Stimulated activated CD4-positive, alpha-beta T cell treated with anti-CD3 and anti-CD28 coated beads, Interleukin-15, amount 100 ng/mL, for 24 hours (primary cell): ENCODE measurements around the gene SOX10.
"Not testable (repeated sequence)": the region's sequence is repeated elsewhere in the genome, so short reads cannot be mapped to it uniquely, and the experiment has no call there.

Experiments
- DNase-seq: peaks from one replicate; pipeline ENCODE4 v3.0.0-alpha.2; 2020

Gene SOX10

DNA sequence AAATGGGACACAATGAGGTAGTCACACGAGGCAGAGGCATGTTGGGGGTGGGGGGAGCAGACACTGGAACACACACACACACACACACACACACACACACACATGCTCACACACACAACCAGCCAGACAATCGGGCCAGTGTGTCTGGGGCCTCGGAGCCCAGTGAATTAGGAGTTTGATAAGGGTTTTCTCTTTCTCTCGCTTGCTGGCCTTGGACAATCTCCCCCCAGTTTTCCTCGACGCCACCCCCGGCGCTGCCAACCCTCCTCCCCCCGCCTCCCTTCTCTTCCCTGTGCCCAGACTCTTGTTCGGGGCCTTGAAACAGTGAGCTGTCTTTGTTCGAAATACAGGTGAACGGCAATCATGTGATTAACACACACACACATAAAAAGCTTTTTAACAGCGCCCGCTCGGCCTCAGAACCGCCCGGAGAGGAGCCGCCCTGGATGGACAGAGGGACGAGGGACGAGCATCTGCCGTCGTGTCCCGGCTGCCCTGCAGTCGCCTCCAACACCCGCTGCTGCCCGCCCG, 1.5 kb upstream of the SOX10 start:
- no peak for DNase-seq

DNA sequence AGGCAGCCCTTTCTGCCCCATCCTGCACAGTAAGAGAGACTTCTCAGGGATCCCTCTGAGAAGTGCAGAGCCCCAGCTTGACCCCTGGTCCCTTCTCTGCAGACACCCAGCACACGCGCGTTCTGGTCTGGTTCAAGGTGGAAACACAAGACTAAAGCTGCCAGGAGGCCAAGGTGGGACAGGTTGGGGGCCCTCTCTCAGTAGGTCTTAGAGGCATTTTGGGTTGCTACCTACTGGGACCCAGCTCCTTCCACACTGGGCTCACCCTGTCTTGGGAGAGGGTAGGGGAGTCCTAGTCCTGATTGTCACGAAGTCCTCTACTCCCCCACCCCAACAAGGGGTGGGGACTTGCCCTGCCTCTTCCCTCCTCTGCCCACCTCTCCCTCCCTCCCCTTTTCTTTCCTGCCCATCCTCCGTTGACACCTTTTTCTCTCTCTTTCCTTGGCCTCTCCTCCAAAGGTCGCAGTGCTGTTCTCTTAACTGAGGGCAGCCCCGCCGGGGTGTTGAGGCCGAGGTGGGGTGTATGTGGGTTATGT, 763 bp upstream of the SOX10 start:
- DNase-seq, result no peak

DNA sequence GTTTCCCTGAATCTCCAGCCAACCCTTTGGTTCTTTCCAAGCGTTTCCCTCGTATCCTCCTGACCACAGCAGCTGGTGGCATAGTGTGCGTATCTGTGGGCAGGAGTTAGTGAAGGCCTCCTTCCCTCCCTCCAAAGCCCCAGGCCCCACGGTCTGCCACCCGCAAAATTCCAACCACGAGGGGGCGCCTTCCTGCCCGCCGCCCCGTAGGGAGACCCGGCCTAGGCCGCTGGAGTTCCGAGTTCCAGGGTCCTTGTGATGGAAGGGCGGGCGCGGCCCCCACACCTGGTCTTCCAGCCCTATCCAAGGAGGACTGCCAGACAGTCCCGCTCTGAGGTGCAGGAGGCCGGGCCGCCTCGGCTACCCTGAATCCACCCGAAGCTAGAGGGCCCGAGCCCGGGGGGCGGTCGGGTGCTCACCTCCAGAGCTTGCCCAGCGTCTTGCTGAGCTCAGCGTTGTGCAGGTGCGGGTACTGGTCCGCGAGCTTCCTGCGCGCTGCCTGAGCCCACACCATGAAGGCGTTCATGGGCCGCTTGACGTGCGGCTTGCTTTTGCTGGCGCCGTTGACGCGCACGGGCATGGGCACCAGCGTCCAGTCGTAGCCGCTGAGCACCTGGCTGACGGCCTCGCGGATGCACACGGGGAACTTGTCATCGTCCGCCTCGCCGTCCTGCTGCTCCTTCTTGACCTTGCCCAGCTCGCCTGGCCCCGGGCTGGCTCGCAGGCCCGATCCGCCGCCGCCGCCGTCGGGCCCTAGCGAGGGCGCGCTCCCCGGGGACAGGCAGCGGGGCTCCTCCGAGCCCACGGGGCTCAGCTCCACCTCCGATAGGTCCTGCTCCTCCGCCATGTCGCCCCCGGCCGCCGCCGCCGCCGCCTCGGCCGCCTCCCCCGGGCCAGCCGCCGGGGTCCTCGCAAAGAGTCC, 1.2 kb downstream of the SOX10 start:
- no peak for DNase-seq

DNA sequence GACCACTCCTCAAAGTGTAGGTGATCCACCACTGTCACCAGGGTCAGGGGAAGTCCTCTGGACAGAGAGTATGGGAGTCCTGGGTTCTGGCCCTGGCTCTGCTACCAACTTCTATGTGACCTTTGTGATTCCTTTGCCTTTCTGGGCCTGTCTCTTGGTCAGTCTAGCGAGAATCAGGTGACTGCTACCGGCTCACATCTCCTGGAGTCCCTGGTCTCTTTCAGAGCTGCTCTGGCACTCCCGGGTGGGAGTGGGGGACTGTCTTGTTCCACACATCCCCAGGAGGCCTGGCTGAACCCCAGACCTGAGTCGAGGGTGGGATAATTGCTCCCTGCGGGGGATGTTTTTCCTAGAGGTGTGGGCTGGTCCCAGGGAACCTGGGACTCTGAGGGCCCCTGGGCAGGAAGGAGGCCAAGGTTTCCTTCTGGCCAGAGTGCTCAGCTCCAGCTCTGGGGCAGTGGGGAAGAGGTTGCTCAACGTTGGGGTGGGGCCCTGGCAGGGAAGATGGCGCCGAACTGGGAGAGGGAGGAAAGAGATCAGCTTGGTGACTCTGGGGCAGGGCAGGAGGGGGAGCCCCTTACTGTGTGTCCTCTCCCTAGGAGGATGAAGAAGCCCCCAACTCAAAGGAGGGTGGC, 2.1 kb downstream of the SOX10 start:
- DNase-seq, result no peak

DNA sequence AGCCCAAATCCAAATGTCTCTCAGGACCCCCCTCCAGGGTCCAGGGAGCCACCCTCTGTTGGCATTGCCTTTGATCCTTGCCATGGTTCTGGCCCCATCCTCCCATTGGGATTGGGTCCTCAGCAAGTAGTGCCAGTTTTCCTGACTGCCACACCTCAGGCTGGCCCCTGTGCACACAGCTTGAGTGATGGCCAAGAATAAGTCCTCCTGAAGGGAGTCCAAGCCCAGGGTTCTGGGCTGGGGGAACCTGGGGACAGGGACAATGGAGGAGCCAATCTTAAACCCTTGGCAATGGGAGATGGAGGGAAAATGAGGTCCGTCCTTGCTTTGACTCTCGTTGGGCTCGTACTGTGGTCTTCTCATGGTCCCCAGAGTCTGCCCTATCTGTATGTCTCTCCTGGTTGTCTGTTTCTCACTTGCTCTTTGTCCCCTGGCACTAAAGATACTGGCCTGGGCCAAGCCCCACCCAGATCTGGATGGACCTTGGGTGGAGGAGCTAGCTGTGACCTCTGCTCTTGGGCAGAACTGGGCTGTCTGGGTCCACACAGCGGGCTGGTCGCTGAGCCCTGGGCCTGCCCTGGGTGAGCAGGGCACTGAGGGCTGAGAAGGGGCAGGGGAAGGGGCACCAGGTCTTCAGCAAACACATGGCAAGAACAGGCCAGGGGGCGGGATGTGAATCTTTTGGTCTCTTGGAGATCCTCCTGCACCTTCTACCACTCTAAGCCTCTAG, 2.9 kb downstream of the SOX10 start:
- no peak for DNase-seq

DNA sequence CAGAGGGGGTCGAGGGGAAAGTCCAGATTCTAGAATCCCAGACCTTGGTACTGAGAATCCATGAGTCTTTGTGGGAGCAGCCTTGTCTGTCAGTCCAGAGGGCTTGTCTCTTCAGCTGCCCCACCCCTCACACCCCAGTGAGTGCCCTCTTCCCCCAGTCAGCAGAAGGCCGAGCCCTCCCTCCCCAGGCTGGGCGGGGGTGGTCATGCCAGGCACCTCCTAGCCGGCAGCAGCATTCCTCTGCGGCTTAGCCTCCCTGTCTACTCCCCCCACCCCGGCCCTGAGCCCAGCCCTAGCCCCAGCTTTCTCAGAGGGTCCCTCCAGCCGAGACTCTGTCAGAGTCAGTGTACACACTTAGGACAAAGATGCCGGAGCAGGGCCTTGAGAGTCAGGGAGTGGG, 4.6 kb downstream of the SOX10 start:
- no peak for DNase-seq

DNA sequence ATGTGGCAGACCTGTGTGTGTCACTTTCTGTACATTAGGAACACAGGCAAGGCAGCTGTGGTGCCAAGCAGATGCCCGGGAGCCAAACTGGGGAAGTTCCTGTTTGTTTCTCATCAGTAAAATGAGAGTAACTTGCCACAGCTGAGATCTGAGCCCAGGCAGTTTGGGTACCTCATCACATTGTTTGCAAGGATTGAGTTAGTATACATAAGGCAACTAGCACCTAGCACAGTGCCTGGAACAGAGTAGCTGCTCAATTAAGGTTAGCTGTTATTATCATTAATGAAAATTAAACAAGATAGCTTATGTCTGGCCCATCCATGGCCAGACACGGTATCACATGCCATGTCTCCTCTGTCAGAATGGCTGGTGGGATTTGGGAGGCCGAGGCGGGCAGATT, 7.8 kb downstream of the SOX10 start:
- no peak for DNase-seq

DNA sequence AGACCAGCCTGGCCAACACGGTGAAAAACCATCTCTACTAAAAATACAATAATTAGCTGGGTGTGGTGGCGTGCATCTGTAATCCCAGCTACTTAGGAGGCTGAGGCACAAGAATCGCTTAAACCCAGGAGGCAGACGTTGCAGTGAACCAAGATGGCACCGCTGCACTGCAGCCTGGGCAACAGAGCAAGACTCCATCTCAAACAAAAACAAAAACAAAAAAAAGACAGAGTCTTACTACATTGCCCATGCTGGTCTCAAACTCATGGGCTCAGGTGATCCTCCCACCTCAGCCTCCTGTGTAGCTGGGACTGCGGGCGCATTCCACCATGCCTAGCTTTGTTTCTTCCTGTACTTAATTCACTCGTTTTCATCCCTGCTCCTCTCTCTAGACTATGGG, 8.3 kb downstream of the SOX10 start:
- DNase-seq, result not testable (repeated sequence)

DNA sequence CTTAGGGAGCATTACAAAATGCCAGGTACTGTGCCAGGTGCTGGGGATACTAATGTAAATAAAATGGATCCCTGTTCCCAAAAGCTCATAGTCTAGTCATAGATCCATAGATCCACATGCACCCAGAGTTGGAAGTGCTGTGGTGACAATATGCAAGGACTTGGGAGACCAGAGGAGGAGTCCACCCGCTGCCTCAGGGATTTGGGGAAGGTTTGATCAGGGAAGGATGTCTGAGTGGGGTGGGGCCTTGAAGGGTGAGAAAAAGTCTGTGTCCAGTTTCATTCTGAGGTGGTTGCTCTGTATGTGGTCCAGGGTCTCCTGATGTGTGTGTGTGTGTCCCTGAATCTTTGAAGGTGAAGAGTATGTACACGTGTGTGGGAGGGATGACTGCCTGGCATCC, 9.2 kb downstream of the SOX10 start:
- no peak for DNase-seq

DNA sequence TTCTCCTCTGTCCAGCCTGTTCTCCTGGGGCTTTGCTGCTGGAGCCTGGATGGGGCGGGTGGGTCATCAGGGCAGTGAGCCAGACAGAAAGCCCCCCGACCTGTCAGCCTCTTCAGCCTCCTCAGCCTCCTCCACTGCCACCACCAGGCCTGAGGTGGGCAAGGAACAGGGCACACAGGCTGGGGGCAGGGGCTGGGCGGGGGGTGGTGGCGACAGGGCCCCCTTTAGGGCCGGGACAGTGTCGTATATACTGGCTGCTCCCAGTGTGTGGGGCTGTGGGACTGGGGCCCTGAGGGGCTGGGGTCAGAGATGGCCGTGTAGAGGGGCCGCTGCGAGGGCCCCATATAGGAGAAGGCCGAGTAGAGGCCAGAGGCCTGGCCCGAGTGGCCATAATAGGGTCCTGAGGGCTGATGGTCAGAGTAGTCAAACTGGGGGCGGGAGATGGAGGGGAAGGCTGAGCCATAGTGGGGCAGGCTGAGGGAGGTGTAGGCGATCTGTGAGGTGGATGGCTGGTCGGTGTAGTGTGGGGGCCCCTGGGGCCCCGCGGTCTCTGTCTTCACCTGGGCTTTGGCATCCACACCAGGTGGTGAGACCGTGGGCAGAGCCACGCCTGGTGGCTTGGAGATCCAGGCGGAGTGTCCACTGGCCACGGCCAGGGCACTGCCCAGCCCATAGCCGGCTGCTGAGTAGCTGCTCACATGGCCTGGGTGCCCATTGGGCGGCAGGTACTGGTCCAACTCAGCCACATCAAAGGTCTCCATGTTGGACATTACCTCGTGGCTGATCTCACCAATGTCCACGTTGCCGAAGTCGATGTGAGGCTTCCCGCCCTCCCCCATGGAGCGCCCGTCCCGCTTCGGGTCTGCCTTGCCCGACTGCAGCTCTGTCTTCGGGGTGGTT, 10.8 kb downstream of the SOX10 start:
- DNase-seq, result no peak

DNA sequence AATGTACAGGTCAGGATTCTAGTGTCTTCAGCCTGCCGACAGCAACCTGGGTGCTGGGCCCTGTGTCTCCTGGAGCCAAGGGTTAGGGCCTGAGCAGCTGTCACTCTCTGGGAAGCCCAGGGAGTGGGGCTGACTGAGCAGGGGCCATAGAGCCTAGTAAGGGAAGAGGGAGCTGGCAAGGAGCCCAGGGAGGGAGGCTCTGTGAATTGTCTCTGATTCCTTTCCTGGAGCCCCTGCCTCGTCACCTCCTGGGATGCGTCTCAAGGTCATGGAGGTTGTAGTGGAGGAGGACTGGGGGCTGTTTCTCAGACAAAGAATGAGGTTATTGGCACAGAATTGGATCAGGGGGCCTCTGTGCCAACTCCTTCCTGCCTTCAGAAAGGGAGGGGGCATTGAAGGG, 11.8 kb downstream of the SOX10 start:
- DNase-seq, result no peak

DNA sequence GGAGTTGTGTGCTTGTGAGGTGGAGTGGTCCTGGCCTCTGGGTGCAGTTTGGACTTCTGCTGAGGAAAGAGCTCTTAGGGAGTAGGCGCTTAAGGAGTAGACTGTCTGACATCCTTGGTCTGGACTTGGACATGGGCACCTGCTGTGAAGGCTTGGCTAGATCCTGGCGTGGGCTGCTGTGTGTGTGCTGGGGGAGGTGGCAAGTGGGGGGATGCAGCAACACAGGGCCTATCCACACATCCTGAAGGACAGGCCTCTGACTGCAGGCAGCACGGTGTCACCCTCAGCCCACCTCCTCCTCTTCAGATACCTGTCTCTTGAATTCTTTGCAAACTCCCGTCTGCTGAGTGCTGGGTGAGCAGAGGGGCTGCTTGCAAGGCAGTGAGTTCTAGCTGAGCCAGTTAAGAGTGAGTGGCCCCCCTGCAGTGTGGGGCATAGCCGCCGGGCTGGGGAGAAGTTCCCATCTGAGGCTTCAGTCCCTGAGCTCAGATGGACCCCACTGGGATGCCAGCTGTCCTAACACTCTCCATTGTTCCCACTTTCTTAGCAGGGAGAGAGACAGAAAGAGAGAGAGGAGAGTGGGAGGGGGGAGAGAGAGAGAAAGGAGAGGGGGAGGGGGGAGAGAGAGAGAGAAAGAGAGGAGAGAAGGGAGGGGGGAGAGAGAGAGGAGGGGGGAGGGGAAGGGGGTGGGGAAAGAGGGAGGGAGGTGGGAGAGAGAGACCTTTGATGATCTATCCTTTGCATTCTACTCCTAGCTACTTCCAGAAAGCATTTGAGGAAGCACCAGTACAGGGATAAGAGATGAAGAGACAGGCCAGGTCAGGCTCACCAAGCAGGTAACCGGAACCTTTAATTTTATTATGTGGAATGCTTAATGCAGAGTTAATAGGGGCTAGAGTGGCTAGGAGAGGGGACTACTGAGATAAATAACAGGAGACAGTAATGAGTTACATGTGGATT, 12.6 kb downstream of the SOX10 start:
- DNase-seq, result no peak

DNA sequence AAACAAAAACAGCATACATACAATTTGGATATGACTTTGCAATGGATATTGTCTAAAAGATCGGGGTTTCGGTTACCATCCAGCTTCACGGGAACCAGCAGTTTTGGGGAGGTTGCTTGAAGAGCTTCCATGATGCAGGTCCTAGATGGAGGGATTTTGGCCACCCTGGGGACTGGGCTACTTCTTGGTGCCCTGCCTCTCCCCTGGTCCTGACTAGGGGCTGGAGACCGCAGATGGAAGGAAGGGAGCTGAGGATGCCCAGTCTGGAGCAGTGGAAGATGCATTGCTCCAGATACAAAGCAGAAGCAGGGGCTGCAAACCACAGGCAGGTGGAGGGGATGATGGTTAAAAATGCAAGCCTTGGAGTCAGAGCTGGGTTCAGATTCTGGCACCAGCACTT, 13.5 kb downstream of the SOX10 start:
- DNase-seq, result no peak

DNA sequence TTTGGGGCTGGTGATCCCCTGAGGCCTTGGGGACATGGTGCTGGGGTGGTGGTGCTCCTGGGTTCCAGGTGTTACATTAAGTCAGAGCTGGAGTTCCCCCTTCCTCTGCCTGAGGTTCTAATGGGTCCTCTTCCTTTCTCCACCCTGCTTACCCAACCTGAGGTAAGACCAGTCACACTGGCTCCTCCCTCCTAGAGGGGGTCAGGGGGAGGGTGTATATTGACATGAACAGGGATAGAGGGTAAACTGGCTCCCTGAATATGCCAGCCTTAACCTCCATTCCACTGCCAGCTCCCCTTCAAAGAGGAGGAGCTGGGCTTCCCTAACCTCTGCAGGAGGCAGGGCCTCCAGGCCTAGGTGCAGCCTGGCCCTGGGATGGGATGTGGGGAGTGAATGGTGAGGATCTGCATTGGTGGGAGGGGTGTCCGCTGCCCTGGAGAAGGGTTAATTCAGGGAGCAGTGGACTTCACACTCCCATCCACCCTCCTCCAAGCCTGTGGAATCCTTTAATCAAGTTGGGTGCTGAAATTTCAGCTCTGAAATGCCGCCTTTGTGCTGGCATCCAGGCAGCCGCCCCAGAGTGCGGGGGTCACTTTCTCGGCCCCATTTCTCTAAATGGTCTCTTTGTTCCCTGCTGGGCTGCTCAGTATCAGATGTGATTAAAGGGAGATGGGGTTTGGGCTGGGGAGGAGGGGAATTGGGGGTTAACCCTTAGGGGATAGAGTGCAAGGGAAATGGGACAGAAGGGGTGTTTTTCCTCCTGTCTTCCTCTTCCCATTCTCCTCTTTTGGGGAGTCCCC, 15.7 kb downstream of the SOX10 start:
- DNase-seq, result no peak

DNA sequence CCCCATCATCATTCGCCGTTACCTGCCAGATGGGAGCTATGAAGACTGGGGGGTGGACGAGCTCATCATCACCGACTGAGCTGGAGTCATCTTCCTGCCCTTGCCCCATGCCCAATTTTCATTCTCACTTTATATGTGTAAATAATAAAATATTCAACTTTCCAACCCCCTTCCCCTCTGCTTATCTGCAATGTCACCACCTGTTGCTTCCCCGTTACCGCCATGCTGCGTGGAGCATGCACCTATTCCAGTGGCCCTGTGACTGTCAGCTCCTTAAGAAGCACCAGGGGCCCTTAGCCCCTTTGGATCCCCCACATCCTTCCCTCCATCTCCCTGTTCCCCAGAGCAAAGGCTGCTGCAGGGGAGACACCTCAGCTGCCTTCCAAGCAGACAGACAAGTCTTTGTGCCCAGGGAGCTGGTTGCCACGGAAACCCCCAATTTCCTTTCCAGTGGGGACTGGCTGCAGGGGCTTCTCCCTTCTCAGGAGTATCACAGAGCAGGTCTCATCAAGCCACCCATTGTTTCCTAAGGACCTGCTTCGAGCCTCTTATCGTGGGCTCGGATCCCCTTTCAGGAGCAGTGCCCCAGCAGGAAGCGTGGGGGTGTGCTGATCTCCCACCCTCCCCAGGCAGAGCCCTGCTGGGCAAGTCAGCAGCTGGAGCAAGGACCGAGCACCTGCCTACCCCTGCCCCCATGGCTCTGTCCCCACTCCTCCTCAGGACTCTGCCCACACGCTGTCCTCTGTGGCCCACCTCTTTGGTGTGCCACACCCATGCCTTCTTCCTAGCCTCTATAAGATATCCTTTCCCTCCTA, 16.5 kb downstream of the SOX10 start:
- no peak for DNase-seq

DNA sequence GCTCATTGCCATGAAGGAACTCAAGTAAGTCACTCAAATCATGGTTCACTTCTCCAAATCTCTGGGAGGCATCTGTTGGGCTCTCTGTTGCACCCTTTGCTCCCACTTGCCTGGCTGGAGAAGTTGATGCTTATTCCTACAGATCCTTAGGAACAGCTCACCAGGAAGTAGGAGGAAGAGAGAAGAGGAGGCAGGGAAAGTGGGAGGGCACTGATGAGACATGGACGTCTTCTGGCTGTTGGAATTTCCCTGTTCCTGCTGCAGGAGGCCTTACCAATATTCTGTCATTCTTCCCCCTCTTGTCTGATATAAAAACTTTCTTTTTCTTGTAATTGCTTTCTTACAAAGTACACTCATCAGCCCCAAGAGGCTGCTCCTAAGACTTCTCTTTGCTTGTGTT, 17.2 kb downstream of the SOX10 start:
- DNase-seq, result no peak

DNA sequence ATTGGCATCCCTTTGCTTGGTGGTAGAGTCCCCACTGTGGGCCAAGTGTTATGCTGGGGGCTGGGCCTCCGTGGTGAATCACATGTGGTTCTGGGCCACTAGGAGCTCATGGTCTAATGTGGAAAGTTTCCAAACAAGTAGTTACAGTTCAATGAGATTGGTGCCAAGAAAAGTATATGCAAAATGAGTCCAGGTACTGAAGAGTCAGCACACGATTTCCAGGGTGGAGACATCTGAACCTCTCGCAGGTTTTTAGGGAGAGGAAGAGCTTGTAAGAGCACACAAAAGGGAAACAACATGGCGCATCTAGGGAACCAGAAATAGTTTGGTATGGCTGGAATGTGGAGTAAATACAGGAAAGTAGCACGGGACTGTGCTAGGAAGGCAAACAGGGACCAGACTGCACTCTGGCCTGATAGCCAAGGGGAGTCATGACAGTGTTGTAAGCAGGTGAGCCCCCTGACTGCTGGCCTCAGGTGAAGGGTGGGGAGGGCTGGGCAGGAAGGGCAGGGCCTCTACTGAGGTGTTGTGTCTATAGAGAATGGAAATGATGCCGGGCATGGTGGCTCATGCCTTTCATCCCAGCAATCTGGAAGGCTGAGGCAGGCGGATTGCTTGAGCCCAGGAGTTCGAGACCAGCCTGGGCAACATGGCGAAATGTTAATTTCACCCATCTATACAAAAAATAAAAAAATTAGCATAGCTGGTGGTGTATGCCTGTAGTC, 18.3 kb downstream of the SOX10 start:
- DNase-seq, result no peak

DNA sequence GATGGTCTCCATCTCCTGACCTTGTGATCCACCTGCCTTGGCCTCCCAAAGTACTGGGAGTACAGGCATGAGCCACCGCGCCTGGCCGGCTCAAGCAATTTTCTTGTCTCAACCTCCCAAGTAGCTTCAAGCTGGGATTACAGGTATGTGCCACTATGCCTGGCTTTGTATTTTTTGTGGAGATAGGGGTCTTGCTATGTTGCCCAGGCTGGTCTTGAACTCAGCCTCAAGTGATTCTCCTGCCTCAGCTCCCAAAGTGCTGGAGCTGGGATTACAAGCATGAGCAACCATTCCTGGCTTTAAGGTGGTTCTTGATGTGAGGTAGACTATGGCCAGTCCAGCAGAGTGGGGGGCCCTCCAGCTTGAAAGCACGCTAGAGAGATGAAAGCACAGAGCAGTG, 23.3 kb downstream of the SOX10 start:
- no peak for DNase-seq
